Neural progenitor cell (in vitro differentiated cells): ENCODE data around the gene RPS10.

Experiments
- CTCF ChIP-seq: fragments of 200-600 bp; sonication (generic); IDR thresholded peaks from 2 replicates; pipeline ENCODE4 v1.5.1; 2017; ENCODE audit warnings: antibody characterized with exemption, mild to moderate bottlenecking
- EZH2 ChIP-seq: fragments of 200-600 bp; sonication (generic); IDR thresholded peaks from 2 replicates; pipeline ENCODE4 v1.6.1; 2017; ENCODE audit warnings: antibody characterized with exemption, mild to moderate bottlenecking, moderate library complexity
- EZH2phosphoT487 ChIP-seq: fragments of 200-600 bp; sonication (generic); IDR thresholded peaks from 2 replicates; pipeline ENCODE4 v1.6.1; 2017; ENCODE audit warnings: antibody characterized with exemption

GRCh38 chr6:34383161-34383631 lies 42.7 kb downstream of the RPS10 start:
- no peak for TF ChIP-seq CTCF
- TF ChIP-seq EZH2 = no peak
- TF ChIP-seq EZH2phosphoT487 = no peak
